NCI-H1930 (cell line): ENCODE measurements around the gene TRPV2.
"Not testable (repeated sequence)": the region's sequence is repeated elsewhere in the genome, so short reads cannot be mapped to it uniquely, and the experiment has no call there.

ENCODE experiments used
- DNase-seq, 2 experiments: peaks; one replicate each; lab custom pipeline; 2025; lab: John Stamatoyannopoulos, UW

TRPV2 gene

GRCh38 chr17:16435925-16436886, 20.8 kb downstream of the TRPV2 start:
- DNase-seq: no peak

GRCh38 chr17:16437083-16437482, 21.7 kb downstream of the TRPV2 start:
- DNase-seq: no peak

GRCh38 chr17:16438173-16438556, 22.8 kb downstream of the TRPV2 start:
- DNase-seq: no peak

- DNase-seq: peak; percentile 97 to 98
Measured at GRCh38 chr17:16438557-16439302, 23.4 kb downstream of the TRPV2 start.

- DNase-seq: no peak
Measured at GRCh38 chr17:16439303-16439791, 24.0 kb downstream of the TRPV2 start.

GRCh38 chr17:16439811-16440351, 24.5 kb downstream of the TRPV2 start:
- no peak for DNase-seq

GRCh38 chr17:16440354-16440753, 25.0 kb downstream of the TRPV2 start:
- not testable (repeated sequence) for DNase-seq

- DNase-seq: no peak
Measured at GRCh38 chr17:16440901-16441629, 25.7 kb downstream of the TRPV2 start.

- no peak for DNase-seq
Measured at GRCh38 chr17:16442141-16442540, 26.8 kb downstream of the TRPV2 start.

- no peak for DNase-seq
Measured at GRCh38 chr17:16442594-16443510, 27.5 kb downstream of the TRPV2 start.

GRCh38 chr17:16443511-16444257, 28.3 kb downstream of the TRPV2 start:
- no peak for DNase-seq

- DNase-seq: no peak
Measured at GRCh38 chr17:16444258-16444886, 29.0 kb downstream of the TRPV2 start.

- DNase-seq: no peak
Measured at GRCh38 chr17:16446338-16446983, 31.1 kb downstream of the TRPV2 start.

- no peak for DNase-seq
Measured at GRCh38 chr17:16447676-16448075, 32.3 kb downstream of the TRPV2 start.

GRCh38 chr17:16448490-16448889, 33.1 kb downstream of the TRPV2 start:
- no peak for DNase-seq

- no peak for DNase-seq
Measured at GRCh38 chr17:16449121-16449570, 33.8 kb downstream of the TRPV2 start.

GRCh38 chr17:16450028-16450427, 34.7 kb downstream of the TRPV2 start:
- no peak for DNase-seq

- not testable (repeated sequence) for DNase-seq
Measured at GRCh38 chr17:16452268-16452667, 36.9 kb downstream of the TRPV2 start.

- DNase-seq: no peak
Measured at GRCh38 chr17:16453493-16453851, 38.1 kb downstream of the TRPV2 start.
